RWPE1 (cell line): ENCODE data around the gene HARBI1.
A peak's percentile ranks its signal among the peaks of the same experiment; 100 is the strongest.

Experiments used
- CTCF ChIA-PET: fragments of 350-600 bp; sonication (Branson Sonifier 250); formaldehyde crosslinking; extraction: SDS; loops from one replicate; lab custom pipeline; 2021; lab: Yijun Ruan, JAX
- POLR2A ChIA-PET: fragments of 400-600 bp; formaldehyde crosslinking; extraction: SDS; loops from one replicate; lab custom pipeline; 2020; ENCODE audit warnings: antibody characterized with exemption; ENCODE audit not compliant: low non-redundant PET; lab: Yijun Ruan, JAX
- DNase-seq: peaks from one replicate; pipeline ENCODE4 v3.0.0; 2012; ENCODE audit warnings: low spot score
- H3K27ac ChIP-seq: fragments of 450-650 bp; 2 replicates; pipeline ENCODE4 v1.5.1; 2017
- TF ChIP-seq, protein P1 (sequence below): fragments of 450-650 bp; conservative IDR thresholded peaks from 2 replicates; pipeline ENCODE4 v1.5.1; 2017; ENCODE audit warnings: low read depth, mild to moderate bottlenecking

HARBI1 gene

DNA sequence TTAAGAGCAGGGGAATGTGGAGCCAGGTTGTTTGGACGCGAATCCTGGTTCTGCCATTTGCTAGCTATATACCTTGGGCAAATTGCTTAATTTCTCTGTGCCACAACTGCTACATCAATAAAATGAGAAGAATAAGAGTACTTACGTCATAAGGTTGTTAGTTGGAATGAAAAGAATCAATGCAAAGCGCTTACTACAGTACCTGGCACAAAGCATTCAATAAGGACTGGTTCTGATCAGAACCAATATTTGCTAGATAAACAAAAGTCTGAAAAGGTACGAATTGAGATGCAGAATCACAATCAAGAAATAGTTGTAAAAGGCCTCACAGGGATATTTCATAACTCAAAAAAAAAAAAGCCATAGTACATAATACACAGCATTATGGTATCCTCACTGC lies 34.4 kb downstream of the HARBI1 start:
- DNase-seq: no peak
- H3K27ac ChIP-seq: no peak overlapping the region
- ChIA-PET CTCF (interaction anchor here (1.0 kb wide), 1 partner anchor 35 kb away, joined by 3 read pairs; the partner anchor contains the start of gene ATG13), POLR2A (no interaction called here)
- TF ChIP-seq, protein P1, sequence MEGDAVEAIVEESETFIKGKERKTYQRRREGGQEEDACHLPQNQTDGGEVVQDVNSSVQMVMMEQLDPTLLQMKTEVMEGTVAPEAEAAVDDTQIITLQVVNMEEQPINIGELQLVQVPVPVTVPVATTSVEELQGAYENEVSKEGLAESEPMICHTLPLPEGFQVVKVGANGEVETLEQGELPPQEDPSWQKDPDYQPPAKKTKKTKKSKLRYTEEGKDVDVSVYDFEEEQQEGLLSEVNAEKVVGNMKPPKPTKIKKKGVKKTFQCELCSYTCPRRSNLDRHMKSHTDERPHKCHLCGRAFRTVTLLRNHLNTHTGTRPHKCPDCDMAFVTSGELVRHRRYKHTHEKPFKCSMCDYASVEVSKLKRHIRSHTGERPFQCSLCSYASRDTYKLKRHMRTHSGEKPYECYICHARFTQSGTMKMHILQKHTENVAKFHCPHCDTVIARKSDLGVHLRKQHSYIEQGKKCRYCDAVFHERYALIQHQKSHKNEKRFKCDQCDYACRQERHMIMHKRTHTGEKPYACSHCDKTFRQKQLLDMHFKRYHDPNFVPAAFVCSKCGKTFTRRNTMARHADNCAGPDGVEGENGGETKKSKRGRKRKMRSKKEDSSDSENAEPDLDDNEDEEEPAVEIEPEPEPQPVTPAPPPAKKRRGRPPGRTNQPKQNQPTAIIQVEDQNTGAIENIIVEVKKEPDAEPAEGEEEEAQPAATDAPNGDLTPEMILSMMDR: no peak

DNA sequence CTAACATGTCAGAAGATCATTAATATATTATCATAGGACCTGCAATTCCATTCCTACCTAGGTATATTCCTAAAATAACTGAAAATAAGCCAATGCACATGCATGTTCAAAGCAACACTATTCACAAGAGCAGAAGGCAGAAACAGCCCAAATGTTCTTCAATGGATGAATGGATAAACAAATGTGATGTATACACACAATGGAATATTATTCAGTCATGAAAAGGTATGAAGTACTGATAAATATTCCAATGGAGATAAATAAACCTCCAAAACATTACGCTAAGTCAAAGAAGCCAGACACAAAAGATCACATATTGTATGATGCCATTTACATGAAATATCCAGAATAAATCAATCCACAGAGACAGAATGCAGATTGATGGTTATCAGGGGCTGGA lies 40.0 kb downstream of the HARBI1 start:
- ChIA-PET CTCF (no interaction called here), POLR2A (no interaction called here)
- DNase-seq: no peak
- H3K27ac ChIP-seq: no peak overlapping the region
- TF ChIP-seq, protein P1: no peak

DNA sequence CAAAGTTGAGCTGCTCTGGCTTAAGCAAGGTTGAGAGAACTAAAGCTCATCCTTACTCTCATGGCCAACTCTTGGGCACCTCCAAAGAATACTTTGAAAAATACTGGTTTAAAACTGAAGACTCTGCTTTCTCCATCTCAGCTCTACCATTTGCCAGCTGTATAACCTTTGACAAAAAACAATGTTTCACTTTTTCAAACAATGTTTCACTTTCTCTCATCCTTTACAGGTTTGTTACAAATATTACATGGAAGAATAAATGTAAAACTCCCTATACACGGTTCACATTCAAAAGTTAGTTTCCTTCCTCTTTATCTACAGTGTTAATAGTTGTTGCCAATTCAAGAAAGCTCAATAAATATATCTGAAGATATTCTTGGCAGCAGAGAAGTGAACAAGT lies 42.4 kb downstream of the HARBI1 start:
- ChIA-PET CTCF (interaction anchor here (0.6 kb wide), 1 partner anchor 355 kb away, joined by 3 read pairs; no protein-coding TSS in a partner anchor), POLR2A (no interaction called here)
- no peak for DNase-seq
- H3K27ac ChIP-seq: no peak overlapping the region
- TF ChIP-seq, protein P1: no peak

DNA sequence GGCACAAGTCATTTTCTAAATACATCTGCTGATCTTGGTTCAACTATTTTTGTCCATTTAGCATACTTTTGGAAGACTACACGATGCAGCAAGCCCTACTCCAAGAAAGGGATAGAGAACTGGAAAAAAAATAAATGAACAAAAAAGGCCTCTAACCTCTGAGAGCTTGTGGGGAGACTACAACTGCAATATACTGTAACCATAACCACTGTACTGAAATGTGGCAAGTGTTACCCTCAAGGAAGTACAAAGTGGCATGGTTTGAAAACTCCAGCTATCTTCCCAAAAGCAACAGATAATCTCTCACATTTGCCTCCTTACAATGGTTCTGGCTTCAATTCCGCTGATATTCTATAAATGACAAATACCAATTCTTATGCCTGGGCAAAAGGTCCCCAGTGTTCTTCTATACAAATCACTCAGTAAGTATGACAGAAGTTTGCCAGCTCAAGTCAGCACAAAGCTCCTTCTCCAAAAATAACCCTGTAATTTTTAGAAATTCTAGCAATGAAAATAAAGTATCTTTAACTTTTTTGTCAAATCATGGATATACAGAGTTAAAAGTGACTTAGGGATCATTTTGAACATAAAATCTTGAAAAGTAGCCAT lies 46.1 kb downstream of the HARBI1 start:
- ChIA-PET CTCF (interaction anchor here (0.6 to 1.2 kb wide), 3 partner anchors 12 to 349 kb away, joined by 3 to 6 read pairs (median 5); no protein-coding TSS in a partner anchor), POLR2A (no interaction called here)
- no peak overlapping the region for H3K27ac ChIP-seq
- no peak for DNase-seq
- TF ChIP-seq, protein P1: no peak

DNA sequence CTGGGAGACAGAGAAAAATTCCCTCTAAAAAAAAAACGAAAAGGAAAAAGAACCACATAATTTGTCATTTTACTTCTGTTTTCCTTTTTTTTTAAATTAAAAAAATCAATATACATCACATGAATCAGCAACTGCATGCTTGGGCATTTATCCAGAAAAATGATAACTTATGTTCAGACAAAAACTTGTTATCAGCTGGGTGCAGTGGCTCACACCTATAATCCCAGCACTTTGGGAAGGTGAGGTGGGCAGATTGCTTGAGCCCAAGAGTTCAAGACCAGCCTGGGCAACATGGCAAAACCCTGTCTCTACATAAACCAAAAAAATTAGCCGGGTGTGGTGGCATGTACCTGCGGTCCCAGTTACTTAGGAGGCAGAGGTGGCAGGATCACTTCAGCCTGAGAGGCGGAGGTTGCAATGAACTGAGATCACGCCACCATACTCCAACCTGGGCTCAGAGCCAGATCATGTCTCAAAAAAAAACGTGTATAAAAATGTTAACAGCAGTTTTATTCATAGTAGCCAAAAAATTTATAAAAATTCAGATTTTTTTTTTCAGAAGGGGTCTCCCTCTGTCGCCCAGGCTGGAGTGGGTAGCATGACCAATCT lies 51.7 kb downstream of the HARBI1 start:
- ChIA-PET POLR2A (no interaction called here), CTCF (interaction anchor here (0.7 to 0.9 kb wide), 3 partner anchors 10 to 23 kb away, joined by 3 to 4 read pairs (median 3); no protein-coding TSS in a partner anchor)

DNA sequence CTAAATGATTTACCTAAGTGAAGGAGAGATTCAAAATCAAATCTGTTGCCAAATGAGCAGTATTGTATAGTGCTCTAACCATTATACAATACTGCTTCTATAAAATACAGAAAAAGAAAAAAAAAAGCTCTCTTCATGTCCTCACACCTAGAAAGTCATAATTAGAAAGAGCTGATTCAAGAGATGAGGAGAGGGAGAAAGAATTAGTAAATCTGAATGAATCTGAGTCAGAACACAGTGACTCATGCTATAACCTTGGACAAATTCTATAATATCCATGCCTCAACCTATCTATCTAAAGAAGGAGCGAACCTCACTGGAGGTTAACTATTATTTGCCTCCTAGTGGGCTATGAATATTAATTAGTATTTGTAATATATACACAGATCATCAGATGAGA lies 52.6 kb downstream of the HARBI1 start:
- H3K27ac ChIP-seq: no peak overlapping the region
- TF ChIP-seq, protein P1: no peak
- ChIA-PET POLR2A (interaction anchor here (0.7 kb wide), 1 partner anchor 31 kb away, joined by 5 read pairs; no protein-coding TSS in a partner anchor), CTCF (no interaction called here)
- peak; percentile 75 for DNase-seq

More for the DNA sequence above, 51.7 kb downstream of the HARBI1 start:
- TF ChIP-seq, protein P1: no peak
- DNase-seq: no peak
- peak overlapping the region; percentile 14 for H3K27ac ChIP-seq
